Measurements from ENCODE around the gene DNAH14.

DNA sequence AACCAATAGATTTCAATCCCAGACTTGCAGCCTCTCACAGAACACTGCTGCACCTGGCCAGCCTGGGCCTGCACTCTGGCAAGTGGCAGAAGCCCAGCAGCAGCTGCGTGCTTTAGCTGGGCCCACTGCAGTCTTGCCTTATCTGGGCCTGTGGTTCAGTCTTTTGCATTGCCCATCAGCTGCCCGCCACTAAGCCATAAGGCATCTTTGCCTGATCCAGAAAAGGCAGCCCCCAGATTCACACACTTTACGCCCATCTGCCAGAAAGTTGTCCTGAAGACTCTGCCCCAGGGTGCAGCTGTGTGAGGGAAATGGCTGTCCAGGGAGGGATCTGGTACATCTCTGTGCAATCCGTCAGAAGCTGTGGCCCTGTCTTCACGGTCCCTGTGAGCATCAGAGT lies 217.0 kb downstream of the DNAH14 start:
- no peak for TF ChIP-seq YY1 (IDR thresholded peaks at IDR 0.05; ENCODE audit: low read depth, low read length)
- TF ChIP-seq, protein P1, sequence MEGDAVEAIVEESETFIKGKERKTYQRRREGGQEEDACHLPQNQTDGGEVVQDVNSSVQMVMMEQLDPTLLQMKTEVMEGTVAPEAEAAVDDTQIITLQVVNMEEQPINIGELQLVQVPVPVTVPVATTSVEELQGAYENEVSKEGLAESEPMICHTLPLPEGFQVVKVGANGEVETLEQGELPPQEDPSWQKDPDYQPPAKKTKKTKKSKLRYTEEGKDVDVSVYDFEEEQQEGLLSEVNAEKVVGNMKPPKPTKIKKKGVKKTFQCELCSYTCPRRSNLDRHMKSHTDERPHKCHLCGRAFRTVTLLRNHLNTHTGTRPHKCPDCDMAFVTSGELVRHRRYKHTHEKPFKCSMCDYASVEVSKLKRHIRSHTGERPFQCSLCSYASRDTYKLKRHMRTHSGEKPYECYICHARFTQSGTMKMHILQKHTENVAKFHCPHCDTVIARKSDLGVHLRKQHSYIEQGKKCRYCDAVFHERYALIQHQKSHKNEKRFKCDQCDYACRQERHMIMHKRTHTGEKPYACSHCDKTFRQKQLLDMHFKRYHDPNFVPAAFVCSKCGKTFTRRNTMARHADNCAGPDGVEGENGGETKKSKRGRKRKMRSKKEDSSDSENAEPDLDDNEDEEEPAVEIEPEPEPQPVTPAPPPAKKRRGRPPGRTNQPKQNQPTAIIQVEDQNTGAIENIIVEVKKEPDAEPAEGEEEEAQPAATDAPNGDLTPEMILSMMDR (IDR thresholded peaks at IDR 0.05; ENCODE audit: control extremely low read depth in 1 of 3, insufficient read depth in 1 of 3, low read depth in 1 of 3, low read length in 3 of 3), result no peak

Data from H1 (cell line).